Measurements from ENCODE around the gene EXOC3. TPM values are rescaled to one million over a fixed set of nuclear protein-coding genes. Genes with fewer than 3 reads are reported as not detected.
A peak's percentile ranks its signal among the peaks of the same experiment; 100 is the strongest.

The EXOC3 gene
- total RNA-seq, 1 experiment from 2014 or later, result 60.1 TPM

- no peaks in the 10 kb centered on the region for H3K36me3 Mint-ChIP-seq
- H3K27me3 Mint-ChIP-seq (ENCODE audit: low read depth), result peaks cover 2% of the 10 kb centered on the region
- no peaks in the 10 kb centered on the region for H3K9me3 Mint-ChIP-seq
- ChIA-PET POLR2A (no interaction called here), CTCF (interaction anchor here (0.6 to 2.7 kb wide), 14 partner anchors 10 to 121 kb away, joined by 3 to 27 read pairs (median 3); partner anchors contain the start of gene AHRR)
- ATAC-seq (no peak), DNase-seq (ENCODE audit: low spot score) (no peak)
- no peak overlapping the region for H3K27ac Mint-ChIP-seq
- H3K4me1 Mint-ChIP-seq, result no peaks in the 10 kb centered on the region
- no peak for TF ChIP-seq GTF2I (CRISPR knock-in tag; conservative IDR thresholded peaks at IDR 0.05)
- no peak for TF ChIP-seq ERG (CRISPR knock-in tag; IDR thresholded peaks at IDR 0.05)
- TF ChIP-seq CTCF (IDR thresholded peaks at IDR 0.05), result peak; percentile 14; the same call in 1 of the 2 replicates
- no peak overlapping the region for H3K4me3 Mint-ChIP-seq
Observed at GRCh38 chr5:436641-436975, 6.4 kb upstream of the EXOC3 start.

- peak; percentile 11 for DNase-seq (ENCODE audit: low spot score)
- ATAC-seq, result no peak
- H3K36me3 Mint-ChIP-seq, result no peaks in the 10 kb centered on the region
- H3K9me3 Mint-ChIP-seq, result no peaks in the 10 kb centered on the region
- H3K4me1 Mint-ChIP-seq, result peaks cover 5% of the 10 kb centered on the region
- TF ChIP-seq ZNF671 (CRISPR knock-in tag; IDR thresholded peaks at IDR 0.05) (no peak), ZNF281 (CRISPR knock-in tag; IDR thresholded peaks at IDR 0.05) (no peak), ZNF263 (CRISPR knock-in tag; IDR thresholded peaks at IDR 0.05; ENCODE audit: low read depth) (no peak), ZBTB21 (CRISPR knock-in tag; IDR thresholded peaks at IDR 0.05; ENCODE audit: borderline replicate concordance) (no peak), GTF2I (CRISPR knock-in tag; conservative IDR thresholded peaks at IDR 0.05) (no peak), IRF1 (CRISPR knock-in tag; IDR thresholded peaks at IDR 0.05) (no peak), HMGA2 (CRISPR knock-in tag; IDR thresholded peaks at IDR 0.05) (no peak), ELF4 (CRISPR knock-in tag; IDR thresholded peaks at IDR 0.05; ENCODE audit: low read depth) (no peak), ZNF532 (CRISPR knock-in tag; IDR thresholded peaks at IDR 0.05; ENCODE audit: borderline replicate concordance) (no peak), CTCF (IDR thresholded peaks at IDR 0.05) (no peak), SMAD3 (CRISPR knock-in tag; IDR thresholded peaks at IDR 0.05; ENCODE audit: borderline replicate concordance) (no peak), ZSCAN18 (CRISPR knock-in tag; IDR thresholded peaks at IDR 0.05) (no peak), KAT7 (CRISPR knock-in tag; IDR thresholded peaks at IDR 0.05; ENCODE audit: borderline replicate concordance) (no peak), FOXK1 (CRISPR knock-in tag; IDR thresholded peaks at IDR 0.05) (no peak), JUN (CRISPR knock-in tag; IDR thresholded peaks at IDR 0.05) (no peak), ZNF396 (CRISPR knock-in tag; IDR thresholded peaks at IDR 0.05; ENCODE audit: borderline replicate concordance) (no peak)
- no peak overlapping the region for H3K4me3 Mint-ChIP-seq
- no peak overlapping the region for H3K27ac Mint-ChIP-seq
- H3K27me3 Mint-ChIP-seq (ENCODE audit: low read depth), result peaks cover 5% of the 10 kb centered on the region
- ChIA-PET POLR2A (no interaction called here), CTCF (interaction anchor here (1.1 to 2.7 kb wide), 9 partner anchors 9 to 120 kb away, joined by 3 to 27 read pairs (median 6); partner anchors contain the start of gene AHRR)
Observed at GRCh38 chr5:437281-437771, 5.7 kb upstream of the EXOC3 start.

Measured in WTC11 (cell line).